AG04450 (cell line): ENCODE data around the gene OR56A4. TPM values are rescaled to one million over a fixed set of nuclear protein-coding genes. Genes with fewer than 3 reads are reported as not detected.
A peak's percentile ranks its signal among the peaks of the same experiment; 100 is the strongest.

Source experiments
- CTCF ChIA-PET: fragments of 300-600, 350-600 bp; formaldehyde crosslinking; extraction: SDS; loops from one replicate; lab custom pipeline; 2022; ENCODE audit warnings: antibody characterized with exemption, inconsistent platforms; lab: Charles Lee
- POLR2A ChIA-PET: fragments of 350-600 bp; formaldehyde crosslinking; extraction: SDS; loops from one replicate; lab custom pipeline; 2021; ENCODE audit warnings: antibody characterized with exemption, inconsistent platforms; lab: Yijun Ruan, JAX
- DNase-seq: peaks from one replicate; pipeline ENCODE4 v3.0.0-alpha.2; 2011; ENCODE audit warnings: low read depth, low spot score
- H3K27ac ChIP-seq: one replicate; pipeline ENCODE4 v1.5.1; 2012; ENCODE audit warnings: low read depth, low read length, control low read depth
- H3K27me3 ChIP-seq: one replicate; pipeline ENCODE4 v1.6.0; 2012; ENCODE audit warnings: low read length; ENCODE audit not compliant: control insufficient read depth, insufficient read depth
- H3K4me3 ChIP-seq: 2 replicates; pipeline ENCODE4 v1.5.1; 2011; ENCODE audit warnings: mild to moderate bottlenecking, low read depth, low read length, control low read depth
- H3K9me3 ChIP-seq: 2 replicates; pipeline ENCODE4 v1.5.1; 2012; ENCODE audit warnings: low read length; ENCODE audit not compliant: control insufficient read depth, insufficient read depth
- CTCF ChIP-seq: IDR thresholded peaks from 2 replicates; pipeline ENCODE4 v1.5.1; 2011; ENCODE audit warnings: low read depth, low read length, control low read depth, inconsistent platforms
- polyA plus RNA-seq: library from polyadenylated mRNA; depleted of rRNA; stranded (reverse); fragments of >200 nt; gene quantifications from 2 replicates; pipeline ENCODE4 v1.2.3, GENCODE V29; 2011

OR56A4 gene
- polyA plus RNA-seq, 1 experiment: not detected

DNA sequence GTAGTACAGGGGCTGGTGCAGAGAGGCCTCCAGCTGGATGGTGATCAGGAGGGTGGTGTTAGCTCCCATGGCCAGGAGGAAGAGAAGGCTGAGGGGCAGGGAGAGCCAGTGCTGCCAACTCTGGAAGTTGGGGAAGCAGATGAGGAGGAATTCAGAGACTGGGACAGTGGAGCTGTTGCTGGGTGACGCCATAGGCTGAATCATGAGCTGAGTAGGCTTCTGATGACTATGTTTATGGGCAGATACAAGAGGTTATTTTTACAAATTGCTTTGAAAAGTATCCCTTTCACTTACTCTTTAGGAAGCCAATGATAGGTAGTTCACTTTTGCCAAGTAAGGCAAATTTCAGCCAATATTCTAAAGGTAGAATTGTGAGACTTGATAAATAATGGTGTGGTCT lies 20.8 kb upstream of the OR56A4 start:
- Histone ChIP-seq H3K4me3 (no peak overlapping the region), H3K27me3 (no peaks in the 10 kb centered on the region), H3K9me3 (no peaks in the 10 kb centered on the region), H3K27ac (no peak overlapping the region)
- TF ChIP-seq CTCF: no peak
- ChIA-PET CTCF (no interaction called here), POLR2A (no interaction called here)
- DNase-seq: no peak

- H3K9me3 ChIP-seq: no peaks in the 10 kb centered on the region
- DNase-seq: no peak
- H3K4me3 ChIP-seq: no peak overlapping the region
- H3K27ac ChIP-seq: no peak overlapping the region
- no peaks in the 10 kb centered on the region for H3K27me3 ChIP-seq
- CTCF ChIA-PET: interaction anchor here (1.1 to 2.5 kb wide), 3 partner anchors 291 to 338 kb away, joined by 3 to 14 read pairs (median 5); no protein-coding TSS in a partner anchor
- POLR2A ChIA-PET: no interaction called here
- no peak for TF ChIP-seq CTCF
These were observed 18.3 kb upstream of the OR56A4 start for GRCh38 chr11:6025056-6025455.

GRCh38 chr11:6022956-6023355 lies 16.2 kb upstream of the OR56A4 start:
- POLR2A ChIA-PET: no interaction called here
- Histone ChIP-seq H3K27me3 (no peaks in the 10 kb centered on the region), H3K27ac (no peak overlapping the region), H3K9me3 (no peaks in the 10 kb centered on the region), H3K4me3 (no peak overlapping the region)
- CTCF ChIA-PET: interaction anchor here (0.6 to 3.4 kb wide), 7 partner anchors 13 to 340 kb away, joined by 3 to 38 read pairs (median 7); no protein-coding TSS in a partner anchor
- peak; percentile 45 for TF ChIP-seq CTCF
- DNase-seq: no peak

DNA sequence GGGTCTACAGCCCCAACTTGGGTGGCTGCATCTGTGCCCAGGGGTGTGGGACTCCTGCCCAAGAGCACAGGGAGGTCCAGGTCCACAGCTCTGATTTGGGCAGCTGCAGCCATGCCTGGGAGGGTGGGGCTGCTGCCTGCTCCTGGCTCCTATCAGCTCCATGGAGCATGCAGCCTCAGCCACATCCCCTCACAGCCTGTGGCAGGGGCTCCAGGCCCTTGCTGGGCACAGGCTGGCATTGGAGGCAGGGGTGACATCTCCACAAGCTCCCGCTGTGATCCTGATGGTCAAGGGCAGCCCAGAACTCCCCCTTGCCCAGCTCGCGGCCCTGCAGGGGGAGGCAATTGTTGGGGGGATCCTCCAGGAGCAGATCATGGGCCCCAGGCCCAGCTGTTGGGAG lies 6.3 kb upstream of the OR56A4 start:
- no peak for TF ChIP-seq CTCF
- Histone ChIP-seq H3K4me3 (no peak overlapping the region), H3K9me3 (peaks cover 7% of the 10 kb centered on the region; the same call in 1 of the 2 replicates), H3K27ac (no peak overlapping the region), H3K27me3 (no peaks in the 10 kb centered on the region)
- ChIA-PET POLR2A (no interaction called here), CTCF (no interaction called here)
- no peak for DNase-seq

DNA sequence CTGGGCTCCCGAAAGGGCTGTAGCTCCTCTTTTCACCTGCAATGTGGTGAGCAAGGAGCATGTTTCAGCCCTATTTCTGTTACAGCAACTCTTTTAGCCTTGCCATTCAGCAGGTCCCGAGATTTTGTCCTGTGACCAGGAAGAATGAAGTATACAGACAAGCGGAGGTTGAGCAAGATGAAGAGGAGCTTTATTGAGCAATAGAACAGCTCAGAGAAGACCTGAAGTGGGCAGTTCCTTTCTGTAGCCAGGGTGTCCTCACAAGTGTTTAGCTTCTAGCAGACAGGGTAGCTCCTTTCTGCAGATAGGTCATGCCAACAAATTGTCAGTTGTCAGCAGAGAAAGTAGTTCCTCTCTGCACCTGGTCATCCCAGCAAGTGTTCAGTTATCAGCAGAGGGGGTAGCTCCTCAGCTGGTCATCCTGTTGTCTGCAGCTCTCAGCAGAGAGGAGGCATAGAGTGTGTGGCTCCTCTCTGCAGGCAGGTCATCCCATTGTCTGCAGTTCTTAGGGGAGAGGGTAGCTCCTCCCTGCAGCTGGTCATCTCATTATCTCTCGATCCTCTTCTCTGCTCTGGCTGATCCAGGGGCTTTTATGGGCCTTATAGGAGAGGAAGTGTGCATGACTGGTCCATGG lies 5.4 kb upstream of the OR56A4 start:
- ChIA-PET CTCF (interaction anchor here (1.2 kb wide), 1 partner anchor 350 kb away, joined by 3 read pairs; no protein-coding TSS in a partner anchor), POLR2A (no interaction called here)
- Histone ChIP-seq H3K9me3 (peaks cover 7% of the 10 kb centered on the region; the same call in 1 of the 2 replicates), H3K27ac (no peak overlapping the region), H3K4me3 (no peak overlapping the region), H3K27me3 (no peaks in the 10 kb centered on the region)
- no peak for TF ChIP-seq CTCF
- DNase-seq: no peak
